GM18858 (cell line): ENCODE results near the gene SRGAP3.

ENCODE experiments used
- ATAC-seq: cut with Tn5 transposase; IDR thresholded peaks from one replicate; pipeline ENCODE4 v1.9.1; 2021; ENCODE audit not compliant: unreplicated experiment

Gene SRGAP3

GRCh38 chr3:9204253-9204992 lies 45.0 kb downstream of the SRGAP3 start:
- no peak for ATAC-seq

GRCh38 chr3:9203317-9203716 lies 46.1 kb downstream of the SRGAP3 start:
- no peak for ATAC-seq

GRCh38 chr3:9202546-9202945 lies 46.9 kb downstream of the SRGAP3 start:
- ATAC-seq, result no peak

- no peak for ATAC-seq
Observed at GRCh38 chr3:9201955-9202354, 47.5 kb downstream of the SRGAP3 start.

DNA sequence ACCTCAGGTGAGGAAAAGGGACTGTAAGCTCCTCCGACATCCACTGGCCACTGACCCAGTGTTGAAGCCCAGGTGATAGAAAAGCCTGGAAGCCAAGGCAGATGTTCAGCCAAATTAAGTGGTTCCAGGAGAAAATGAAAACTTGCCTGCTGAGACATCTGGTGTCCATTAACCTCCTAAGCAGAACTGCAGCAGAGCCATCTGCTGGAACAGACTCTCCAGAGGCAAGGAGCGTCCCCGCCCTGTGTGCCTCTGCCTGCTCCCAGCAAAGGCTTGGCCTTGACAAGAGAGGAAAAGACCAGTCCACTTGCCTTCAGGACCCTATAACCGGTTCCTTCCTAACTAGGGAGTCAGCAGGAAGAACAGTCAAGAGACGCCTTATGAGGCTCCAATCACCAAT lies 48.2 kb downstream of the SRGAP3 start:
- no peak for ATAC-seq

- ATAC-seq, result no peak
Observed at GRCh38 chr3:9199775-9200174, 49.7 kb downstream of the SRGAP3 start.

DNA sequence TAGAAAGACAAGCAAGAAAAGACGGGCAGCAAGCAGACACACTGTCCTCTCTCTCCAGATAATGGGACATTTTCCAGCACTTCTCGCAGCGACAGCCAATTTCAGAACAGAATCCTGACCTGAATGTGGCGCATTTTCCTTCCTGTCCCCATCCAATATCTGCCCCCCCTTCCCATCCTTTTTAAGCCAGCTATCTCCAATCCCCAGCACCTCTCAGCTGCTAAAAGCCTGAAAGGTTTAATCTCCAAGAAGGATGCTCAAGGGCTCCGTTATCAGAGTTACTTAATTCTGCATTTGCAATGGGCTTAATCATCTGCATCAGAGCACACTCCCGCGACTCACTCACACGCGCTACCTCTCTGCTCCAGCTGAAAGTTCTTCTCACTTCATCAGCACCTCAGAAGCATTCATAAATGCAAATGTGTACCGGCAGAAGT lies 50.5 kb downstream of the SRGAP3 start:
- no peak for ATAC-seq

- no peak for ATAC-seq
Observed at GRCh38 chr3:9198261-9198660, 51.2 kb downstream of the SRGAP3 start.

DNA sequence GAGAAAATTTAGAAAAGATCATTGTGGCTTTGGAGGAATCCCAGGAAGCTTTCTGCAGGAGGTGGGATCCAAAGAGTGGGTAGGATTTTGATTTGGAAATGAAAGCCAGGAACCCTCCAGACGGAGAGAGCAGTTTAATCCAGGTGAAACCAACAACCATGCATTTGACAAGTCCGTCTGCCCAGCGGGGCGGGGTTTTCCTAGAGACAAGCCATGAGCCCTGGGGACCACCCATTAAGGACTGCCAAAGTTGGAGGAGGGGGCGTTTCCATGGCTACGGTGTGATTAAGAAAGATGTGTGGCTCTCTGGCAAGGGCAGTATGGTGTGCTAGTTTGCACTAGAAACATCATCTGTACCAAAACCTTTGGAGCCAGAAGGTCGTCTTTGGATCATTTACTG lies 53.4 kb downstream of the SRGAP3 start:
- ATAC-seq, result no peak

DNA sequence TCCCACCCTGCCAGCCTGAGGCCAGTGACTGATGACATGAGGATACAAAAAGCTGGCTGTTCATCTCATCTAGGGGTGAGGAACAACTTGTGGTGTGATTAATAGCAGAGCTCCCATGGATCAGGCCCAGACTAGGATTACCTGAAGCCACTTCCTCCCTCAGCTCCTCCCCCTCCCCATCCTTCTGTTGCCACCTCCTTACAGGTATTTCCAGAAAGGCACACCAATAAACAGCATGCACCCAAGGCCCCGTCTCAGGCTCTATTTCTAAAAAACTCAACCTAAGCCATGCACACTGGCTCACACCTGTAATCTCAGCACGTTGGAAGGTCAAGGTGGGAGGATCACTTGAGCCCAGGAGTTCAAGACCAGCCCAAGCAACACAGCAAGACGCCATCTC lies 54.1 kb downstream of the SRGAP3 start:
- ATAC-seq, result no peak

DNA sequence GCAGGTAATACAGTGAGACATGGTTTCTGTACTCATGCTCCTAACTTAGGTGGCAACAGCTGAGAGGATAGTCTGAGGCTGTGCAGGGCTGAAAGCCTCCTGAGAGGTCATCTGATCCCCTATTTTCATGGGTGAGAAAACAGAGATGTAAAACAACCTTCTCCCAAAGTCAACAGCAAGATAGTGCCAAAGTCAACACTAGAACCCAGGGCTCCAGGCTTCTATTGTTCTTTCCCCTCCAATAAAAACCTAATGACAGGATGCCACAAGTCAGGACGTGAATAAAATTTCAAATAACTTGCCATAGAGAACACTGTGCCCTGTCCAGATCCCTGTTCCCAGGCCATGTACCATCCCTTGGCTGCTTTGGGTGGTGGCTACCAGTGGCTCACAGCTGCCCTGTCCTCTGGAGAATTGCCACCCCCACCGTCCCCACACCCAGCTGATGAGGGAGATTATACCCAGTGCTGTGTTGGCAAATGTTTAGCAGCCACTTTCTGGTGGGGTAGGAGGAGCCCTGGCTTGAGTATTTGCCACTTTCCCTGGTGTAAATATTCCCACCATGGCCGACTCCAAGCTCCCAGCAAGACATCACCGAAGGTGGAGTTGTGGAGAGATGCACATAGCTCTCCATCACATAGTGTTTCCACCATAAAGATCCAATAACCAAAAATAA lies 54.8 kb downstream of the SRGAP3 start:
- ATAC-seq, result no peak

DNA sequence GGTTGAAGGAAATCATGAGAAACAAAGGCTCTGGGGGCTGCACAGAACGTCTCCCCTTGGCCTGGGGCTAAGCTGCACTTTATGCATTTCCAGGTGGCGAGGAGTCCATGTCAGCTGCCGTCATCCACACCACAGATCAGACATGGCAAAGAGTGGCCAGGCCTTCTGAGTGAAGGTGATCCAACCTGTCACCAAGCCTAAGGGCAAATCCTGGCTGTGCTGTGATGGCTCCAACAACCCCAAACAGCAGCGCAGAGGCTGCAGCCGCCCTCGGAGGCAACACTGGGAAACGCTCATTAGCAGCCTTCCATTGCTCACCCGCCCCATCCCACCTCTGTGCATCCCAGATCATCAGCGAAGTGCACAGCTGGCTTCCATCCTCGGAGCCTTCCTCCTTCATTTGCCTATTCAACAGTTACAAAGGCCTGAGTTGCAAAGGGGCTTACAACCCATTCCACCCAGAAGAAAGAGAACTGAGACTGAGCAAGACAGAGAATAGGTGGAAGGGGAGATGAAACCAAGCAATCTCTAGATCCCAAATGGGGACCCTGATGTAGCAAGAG lies 55.7 kb downstream of the SRGAP3 start:
- ATAC-seq, result no peak

GRCh38 chr3:9193211-9193610 lies 56.2 kb downstream of the SRGAP3 start:
- no peak for ATAC-seq

- no peak for ATAC-seq
Observed at GRCh38 chr3:9192248-9193025, 57.0 kb downstream of the SRGAP3 start.

GRCh38 chr3:9190276-9190675 lies 59.2 kb downstream of the SRGAP3 start:
- no peak for ATAC-seq

- ATAC-seq, result no peak
Observed at GRCh38 chr3:9188583-9188982, 60.9 kb downstream of the SRGAP3 start.

DNA sequence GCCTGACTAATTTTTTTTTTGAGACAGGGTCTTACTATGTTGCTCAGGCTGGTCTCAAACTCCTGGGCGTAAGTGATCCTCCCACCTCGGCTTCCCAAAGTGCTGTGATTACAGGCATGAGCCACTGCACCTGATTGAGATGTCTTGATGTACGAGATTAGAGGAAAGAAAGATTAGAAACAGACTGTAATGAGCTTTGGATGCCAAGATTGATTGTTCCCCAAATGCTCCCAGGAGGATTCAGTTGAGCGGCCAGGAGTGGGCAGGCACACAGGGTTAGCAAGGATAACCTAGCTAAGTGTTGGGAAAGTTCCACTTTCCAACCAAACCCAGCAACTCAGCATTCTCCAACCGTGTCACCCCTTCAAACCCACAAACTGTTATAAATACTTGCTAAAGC lies 63.7 kb downstream of the SRGAP3 start:
- no peak for ATAC-seq

DNA sequence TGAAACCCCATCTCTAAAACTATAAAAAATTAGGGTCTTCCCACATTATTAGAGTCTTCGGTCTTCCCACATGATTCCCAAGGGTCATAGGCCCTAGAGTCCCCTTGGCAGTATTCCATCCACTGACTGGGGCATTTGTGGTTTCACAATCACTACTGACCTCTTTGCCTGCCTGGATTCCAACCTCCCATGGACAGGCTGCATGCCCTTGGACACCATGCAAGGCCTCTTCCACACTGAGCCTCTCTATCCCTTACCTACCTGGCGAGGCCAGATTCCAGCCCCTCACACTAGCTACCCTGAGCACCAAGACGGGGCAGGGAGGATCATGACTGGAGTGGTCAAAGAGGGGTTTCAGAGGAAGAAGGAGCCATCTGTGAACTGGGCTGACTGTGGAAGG lies 64.4 kb downstream of the SRGAP3 start:
- no peak for ATAC-seq

DNA sequence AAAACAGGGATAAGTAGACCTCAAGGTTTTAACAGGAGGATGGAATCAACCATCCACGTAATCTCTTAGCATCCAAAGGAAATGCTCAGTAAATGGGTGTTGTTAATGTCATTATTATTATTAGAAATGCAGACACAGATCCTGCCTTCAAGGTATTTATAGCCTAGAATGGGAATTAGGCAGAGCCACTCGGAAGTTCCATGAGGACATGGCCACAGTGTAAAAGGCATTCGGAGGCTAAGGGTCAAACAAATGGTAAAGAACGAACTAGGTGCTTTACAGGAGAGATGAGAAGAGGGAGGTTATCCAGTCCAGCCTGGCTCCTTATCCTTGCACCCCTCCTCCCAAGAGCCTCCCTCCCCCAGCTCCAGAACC lies 65.0 kb downstream of the SRGAP3 start:
- ATAC-seq, result no peak

- no peak for ATAC-seq
Observed at GRCh38 chr3:9183811-9184460, 65.5 kb downstream of the SRGAP3 start.

DNA sequence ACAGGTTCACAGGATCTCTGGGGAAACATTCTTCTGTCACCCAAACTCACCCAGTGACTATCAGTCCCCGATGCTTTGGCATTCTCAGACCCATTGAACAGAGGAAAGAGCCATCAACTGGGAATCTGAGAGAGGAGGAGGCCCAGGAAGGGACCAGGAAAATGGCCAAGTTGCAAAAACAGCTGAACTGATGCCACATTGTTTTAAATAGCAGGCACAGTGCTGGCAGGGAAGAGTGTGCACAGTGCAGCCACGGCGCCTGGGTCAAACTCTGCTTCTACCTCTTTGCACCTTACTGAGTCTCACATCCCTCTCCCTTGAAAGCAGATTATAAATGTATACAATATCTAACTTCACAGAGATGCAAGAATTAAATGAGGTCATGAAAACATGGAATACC lies 66.4 kb downstream of the SRGAP3 start:
- ATAC-seq, result no peak
